Hematopoietic multipotent progenitor cell treated with erythropoietin and hydrocortisone succinate and interleukin-3 and kit ligand, for 15 days (in vitro differentiated cells): ENCODE results near the gene AGBL4.

Experiments used
- DNase-seq: peaks from one replicate; pipeline ENCODE4 v3.0.0-alpha.2; 2015; ENCODE audit warnings: low spot score

The AGBL4 gene

DNA sequence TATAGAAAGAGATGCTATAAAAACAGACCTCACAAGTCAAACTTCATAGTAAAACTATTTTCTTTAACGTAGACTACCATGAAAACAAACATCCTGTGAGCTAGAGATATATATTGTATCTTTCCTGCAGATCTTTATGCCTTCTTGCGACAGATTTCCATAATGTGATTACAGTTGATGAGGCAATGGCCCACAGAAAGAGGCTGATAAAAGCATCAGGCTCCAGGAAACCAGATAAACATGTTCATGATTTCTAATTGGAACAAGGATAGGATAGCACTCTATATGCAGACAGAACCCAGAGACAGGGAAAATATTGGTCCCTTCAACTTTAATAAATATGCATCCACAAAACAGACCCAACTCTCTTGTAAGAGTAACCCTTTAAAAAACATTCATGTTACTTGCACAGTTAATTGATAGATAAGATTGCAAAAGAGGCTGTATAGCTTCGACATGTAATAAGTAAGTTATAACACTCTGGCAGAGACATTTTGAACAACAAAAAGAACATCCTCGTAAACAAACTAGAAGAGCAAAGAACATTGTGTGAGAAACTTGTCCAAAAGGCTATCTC is 329.4 kb downstream of the AGBL4 start:
- no peak for DNase-seq

DNA sequence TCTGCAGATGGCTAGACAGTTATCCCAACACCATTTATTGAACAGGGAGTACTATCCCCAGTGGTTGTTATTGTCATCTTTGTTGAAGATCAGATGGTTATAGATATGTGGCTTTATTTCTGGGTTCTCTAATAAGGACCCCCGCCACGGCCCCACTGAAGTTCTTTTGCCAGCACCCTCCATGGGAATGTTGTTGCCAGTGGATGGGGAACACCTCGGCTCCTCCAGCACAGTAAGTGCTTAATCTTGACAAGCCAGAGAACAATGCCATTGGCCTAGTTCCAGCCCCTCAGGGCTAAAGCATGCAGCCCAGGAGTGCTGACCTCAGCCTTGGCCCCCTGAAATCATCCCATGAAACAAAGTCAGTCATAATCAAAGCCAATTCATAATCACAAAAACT is 337.6 kb downstream of the AGBL4 start:
- no peak for DNase-seq

DNA sequence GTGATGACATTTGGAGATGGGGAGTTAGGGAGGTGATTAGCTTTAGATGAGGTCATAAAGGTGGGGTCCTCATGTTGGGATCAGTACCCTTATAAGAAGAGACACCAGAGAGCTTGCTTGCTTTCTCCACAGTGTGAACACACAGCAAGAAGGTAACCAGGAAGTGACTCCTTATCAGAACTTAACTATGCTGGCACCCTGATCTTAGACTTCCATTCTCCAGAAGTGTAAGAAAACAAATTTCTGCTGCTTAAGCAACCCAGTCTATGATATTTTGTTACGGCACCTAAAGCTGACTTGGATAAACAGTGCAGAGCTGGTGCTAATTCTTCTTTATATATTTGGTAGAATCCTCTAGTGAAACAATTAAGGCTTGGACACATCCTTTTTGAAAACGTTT is 346.0 kb downstream of the AGBL4 start:
- DNase-seq, result no peak

DNA sequence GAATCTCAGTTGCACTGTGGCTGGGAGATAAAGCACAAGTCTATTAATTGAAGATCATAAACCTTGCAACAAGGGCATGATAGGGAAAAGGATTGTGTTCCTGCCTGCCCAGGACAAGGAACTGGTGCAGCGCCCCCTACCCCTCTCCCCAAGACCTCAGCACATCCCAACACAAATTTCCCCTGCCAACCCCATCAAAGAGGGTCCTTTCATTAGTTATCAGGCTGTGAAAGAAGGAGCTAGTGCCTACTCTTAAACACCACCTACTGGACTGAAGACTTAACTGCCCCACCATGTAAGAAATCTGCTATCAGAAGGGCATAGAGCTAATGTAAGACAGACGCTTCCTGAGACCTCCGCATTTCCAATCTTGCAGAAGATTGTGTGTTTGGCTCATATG is 372.6 kb downstream of the AGBL4 start:
- DNase-seq, result no peak

DNA sequence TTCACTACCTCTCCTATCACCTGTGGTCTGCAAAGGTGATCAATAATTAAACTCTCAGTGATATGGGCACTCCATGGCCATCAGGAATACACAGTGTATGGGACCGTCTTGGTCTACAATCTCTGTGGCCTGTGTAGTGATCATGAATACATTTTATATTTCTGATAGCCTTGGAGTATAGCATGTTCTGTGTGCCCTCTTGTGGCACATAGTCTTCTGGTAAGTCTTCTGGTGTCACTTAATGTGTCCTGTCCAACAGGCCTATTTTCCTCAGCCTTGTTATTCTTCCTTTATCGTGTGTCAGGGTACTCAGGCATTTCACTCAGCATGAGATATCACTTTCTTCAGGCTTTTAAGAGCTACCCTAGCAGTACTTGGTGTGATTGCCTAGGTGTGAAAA is 393.6 kb downstream of the AGBL4 start:
- no peak for DNase-seq

DNA sequence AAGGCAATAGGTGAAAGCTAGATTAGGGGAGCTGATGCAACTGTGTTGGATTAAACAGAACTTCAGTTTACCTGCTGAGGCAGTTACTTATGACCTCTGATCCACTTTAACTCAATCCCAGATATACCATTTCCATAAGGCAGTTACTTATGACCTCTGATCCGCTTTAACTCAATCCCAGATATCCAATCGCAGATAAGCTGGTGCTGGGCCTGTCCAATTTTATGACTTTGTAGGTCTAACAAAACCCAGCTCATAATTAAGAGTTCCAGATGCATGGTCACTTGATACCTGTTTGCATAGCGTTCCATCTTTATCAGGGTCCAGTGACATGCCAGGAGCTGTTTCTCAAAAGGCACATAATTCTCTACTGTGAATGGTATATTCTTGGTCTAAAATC is 396.0 kb downstream of the AGBL4 start:
- DNase-seq, result no peak

DNA sequence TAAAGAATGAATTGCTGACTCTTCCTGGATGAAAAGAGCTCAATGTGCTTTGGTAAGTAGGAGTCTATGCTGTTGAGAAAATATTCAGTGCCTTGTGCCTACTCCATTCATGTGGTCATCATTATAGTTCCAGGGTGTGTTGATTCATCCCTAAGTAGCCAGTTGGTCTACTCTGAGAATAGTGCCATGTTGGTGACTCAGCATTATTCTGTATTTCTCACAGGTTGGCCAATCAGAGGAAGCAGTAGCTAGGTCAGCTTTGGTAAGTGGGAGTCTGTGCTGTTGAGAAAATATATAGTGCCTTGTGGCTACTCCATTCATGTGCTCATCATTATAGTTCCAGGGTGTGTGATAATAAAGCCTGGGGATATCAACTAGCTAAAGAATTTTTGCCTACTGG is 397.3 kb downstream of the AGBL4 start:
- no peak for DNase-seq

DNA sequence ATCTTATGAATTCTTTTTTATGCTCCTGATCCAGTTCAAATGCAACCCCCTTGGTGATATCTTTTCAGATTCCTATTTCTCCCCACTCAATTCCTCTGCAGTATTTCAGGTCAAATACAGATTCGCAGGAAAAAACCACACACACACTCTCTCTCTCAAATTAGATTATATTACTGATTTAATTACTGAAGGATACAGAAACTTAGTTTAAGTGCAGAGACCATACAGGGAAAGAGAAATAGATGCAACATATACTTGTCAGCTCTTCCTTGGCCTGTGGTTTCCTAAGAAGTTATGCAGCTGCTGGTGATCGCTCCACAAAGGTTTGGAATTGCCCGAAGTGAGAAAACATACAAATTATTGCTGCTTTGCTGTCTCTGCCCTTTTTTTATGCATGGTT is 400.9 kb downstream of the AGBL4 start:
- no peak for DNase-seq

DNA sequence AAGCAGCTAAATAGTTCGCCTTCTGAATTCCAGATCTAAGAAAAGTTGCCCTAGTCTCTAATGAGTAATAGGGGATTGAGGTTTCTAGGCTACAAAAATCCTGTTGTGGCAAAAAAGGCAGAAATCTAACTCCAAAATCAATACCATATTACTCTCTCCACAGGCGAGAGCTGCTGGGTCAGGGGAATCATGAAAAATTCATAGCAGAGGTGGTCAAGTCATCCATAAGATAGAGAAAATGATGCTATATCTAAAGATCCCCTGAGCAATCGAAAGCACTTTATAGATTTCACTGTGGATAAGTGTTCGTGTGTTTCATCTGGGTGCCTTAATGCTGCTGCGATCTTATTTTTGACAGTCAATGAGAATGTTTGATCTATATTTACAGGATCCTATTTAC is 417.7 kb downstream of the AGBL4 start:
- DNase-seq, result no peak

DNA sequence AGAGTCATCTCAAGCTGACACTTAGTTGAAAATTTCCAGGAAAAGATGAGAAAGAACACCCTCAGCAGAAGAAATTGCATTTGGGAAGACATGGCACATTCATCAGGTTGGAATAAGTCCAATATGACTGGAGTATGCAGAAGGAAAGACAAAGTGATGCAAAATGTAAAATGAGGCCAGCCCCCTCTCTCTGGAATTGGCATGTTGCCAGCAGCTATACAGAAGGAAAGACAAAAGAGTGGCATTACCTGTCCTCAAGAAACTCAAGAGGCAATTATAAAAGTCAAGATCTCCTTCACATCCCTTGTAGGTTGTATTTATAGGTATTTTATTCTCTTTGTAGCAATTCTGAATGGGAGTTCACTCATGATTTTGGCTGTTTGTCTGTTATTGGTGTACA is 426.3 kb downstream of the AGBL4 start:
- no peak for DNase-seq

DNA sequence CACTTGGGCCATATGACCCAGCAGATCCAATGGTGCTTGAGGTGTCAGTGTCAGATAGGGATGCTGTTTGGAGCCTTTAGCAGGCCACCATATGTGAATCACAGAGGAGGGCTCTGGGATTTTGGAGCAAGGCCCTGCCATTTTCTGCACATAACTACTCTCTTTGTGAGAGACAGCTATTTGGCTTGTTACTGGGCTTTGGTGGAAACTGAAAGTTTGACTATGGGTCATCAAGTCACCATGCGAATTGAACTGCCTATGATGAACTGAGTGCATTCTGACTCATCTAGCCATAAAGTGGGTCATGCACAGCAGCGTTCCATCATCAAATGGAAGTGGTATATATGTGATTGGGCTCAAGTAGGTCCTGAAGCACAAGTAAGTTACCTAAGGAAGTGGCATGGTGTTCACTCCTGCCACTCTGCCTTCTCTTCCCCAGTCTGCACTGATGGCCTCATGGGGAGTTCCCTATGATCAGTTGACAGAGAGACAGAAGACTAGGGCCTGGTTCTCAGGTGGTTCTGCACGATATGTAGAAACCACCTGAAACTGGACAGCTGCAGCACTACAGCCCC is 447.3 kb downstream of the AGBL4 start:
- no peak for DNase-seq

DNA sequence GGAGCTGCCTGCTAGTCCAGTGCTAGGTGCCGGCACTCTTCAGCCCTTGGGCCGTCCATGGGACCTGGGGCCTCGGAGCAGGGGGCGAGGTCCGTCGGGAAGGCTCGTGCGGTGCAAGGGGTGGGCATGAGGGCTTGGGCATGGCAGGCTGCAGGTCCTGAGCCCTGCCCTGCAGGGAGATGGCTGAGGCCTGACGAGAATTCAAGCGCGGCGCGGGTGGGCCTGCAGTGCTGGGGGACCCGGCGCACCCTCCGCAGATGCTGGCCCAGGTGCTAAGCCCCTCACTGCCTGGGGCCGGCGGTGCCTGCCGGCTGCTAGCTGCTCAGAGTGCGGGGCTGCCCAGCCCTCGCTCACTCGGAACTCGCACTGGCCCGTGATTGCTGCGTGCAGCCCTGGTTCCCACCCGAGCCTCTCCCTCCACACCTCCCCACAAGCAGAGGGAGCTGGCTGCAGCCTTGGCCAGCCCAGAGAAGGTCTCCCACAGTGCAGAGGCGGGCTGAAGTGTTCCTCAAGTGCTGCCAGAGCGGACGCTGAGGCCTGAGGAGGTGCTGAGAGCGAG is 467.0 kb downstream of the AGBL4 start:
- no peak for DNase-seq

DNA sequence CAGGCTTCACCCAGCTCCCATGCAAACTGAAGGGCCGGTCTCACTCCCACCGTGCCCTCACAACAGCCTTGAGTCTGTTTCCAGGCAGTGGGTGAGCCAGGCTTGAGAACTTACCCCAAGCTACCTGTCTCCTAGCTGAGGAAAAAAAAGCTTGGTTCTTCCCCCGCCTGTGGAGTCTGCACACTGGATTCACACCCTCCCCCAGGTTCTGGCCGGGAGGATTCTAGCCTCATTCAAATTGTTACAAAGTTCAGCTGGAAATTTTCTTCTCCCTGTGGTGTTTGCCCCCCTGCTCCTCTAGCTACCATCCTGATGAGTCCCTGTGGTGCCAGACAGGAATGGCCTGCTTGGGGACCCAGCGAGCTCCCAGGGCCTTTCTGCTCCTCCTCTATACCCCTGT is 471.7 kb downstream of the AGBL4 start:
- no peak for DNase-seq

DNA sequence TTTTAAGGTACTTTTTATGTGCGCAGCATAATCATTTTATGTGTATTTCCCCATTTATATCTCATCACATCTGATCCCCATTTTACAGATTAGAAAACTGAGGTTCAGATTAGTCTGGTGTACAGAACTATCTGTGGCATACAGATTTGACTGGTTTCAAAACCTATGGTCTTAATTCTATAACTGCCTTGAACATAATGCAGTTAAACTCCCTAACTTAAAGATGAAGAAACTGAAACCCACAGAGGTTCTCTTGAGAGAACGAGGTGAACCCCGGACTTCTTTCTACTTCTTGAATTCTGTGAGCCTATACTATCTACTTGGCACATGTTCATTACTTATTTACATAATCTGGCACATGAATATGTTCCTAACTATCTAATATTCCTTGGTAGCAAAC is 479.1 kb downstream of the AGBL4 start:
- DNase-seq, result no peak

DNA sequence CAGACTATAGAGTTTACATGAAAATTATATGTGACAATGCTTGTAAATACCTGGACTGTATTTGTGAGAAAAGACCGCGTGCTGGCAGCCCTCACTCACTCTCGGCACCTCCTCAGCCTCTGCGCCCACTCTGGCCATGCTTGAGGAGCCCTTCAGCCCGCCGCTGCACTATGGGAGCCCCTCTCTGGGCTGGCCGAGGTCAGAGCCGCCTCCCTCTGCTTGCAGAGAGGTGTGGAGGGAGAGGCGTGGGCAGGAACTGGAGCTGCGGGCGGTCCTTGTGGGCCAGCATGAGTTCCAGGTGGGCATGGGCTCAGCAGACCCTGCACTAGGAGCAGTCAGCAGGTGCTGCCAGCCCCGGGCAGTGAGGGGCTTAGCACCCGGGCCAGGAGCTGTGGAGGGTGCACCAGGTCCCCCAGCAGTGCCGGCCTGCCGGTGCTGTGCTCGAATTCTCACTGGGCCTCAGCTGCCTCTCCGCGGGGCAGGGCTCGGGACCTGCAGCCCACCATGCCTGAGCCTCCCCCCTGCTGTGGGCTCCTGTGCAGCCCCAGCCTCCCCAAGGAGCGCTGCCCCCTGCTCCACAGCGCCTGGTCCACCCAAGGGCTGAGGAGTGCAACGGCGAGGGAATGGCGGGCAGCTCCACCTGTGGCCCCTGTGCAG is 482.5 kb downstream of the AGBL4 start:
- DNase-seq, result no peak

DNA sequence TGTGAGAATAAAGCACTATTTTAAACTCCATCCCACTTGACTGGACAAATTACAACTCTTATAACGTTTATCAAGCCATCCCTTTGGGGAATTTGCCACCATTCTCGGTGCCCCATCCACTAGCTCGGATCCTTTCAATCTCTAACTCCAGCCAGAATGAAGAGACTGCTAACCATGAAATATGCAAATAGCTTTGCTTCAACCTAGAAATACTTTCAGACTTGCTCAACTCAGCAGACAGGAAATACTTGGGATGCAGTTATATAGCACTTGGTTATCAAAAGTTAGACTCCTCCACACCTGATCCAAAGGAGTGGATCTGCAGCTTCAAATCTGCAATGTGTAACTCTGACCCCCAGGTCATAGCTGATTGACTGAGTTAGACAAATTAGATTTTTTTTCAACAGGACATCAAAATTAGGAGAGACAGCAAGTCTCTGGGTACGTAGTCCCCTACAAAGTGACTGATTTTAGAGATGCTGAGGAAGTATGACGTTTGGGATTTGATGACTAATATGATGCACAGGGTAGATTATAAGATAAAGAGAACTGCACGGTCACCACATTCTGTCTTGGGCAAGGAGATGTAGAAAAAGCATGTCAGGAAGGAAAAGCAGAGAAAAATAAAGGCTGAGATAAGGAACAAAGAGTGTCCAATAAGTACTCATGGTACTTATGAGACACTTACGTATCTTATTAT is 496.0 kb downstream of the AGBL4 start:
- DNase-seq, result no peak

DNA sequence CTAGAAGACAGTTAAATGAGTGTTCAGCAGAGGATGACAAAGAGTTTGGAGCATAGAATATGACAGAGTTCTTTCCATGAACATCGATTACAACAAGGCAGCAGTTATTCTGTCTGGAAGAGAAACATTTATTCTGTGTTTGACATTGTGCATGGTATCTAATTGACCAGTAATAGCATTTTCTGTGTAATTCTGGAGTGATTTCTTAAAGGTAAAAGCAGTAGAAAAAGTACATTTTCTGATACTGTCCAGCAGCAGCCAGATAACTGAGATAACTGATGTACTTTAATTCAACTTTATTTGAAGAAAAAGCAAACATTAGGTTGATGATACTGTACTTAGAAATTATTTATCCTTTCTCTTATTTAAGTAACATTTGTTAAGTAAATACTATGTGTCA is 497.1 kb downstream of the AGBL4 start:
- DNase-seq, result no peak

DNA sequence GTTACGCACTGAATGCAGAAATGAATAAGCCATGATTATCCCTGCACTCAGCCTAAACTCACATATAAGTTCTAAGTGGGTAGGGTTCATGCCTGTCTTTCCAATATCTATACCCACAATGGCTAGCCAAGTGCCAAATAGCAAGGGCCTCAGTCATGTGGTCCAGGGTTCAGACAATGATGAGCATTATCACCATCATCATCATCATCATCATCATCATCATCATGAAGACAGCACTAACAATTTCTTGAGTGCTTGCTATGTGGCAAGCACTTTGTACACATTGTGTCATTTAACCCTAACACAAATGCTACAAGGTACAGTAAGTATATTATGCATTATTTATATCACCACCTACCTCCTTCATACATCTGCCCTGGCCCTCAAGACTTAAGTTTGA is 500.0 kb downstream of the AGBL4 start:
- DNase-seq, result no peak

DNA sequence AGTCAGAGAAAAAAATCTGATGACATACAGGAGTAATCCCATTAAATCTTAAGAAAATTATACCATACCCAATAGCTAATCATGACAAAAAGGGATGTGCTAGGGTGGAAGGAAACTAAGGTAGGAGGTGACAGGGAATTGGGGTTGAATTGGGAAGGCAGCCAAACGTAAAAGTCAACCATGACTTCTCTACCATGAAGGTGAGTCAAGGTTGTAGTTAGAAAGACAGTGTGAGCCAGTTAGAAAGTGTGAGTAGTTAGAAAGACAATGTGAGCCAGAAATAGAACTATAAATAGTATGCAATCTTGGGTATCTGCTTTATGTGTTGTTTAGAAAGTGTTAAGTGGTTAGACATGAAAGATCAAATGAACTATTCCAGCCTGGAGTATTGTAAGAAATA is 556.8 kb downstream of the AGBL4 start:
- DNase-seq, result no peak

DNA sequence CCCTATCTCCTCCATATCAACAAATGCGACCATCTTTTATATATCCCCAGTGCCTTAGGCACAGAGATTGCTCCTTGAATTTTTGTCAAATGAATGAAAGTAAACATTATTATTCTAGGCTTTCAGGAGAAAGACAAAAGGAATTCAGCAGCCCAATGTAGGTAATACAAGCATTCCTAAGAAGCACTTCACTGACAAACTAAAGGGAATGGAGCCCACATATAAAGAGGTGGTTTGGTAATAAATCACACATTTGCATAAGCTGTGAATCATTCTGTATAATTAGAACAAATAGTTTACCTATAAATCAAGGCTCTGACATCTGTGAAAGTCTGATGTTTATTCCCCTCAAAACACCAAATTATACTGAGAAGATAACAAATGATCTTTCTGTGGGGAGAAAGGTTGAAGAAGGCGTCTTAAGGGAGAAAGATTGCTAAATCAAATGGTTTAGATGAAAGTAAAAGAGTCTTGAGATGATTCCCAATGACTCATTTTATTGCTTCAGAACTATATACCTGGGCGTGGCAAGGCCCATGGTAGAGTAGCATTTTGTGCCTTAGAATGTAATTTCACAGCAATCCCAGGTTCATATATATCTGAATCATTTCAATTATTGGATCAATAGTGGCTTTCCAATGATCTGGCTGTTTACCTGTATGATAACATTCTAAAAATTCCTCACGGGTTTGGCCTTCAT is 558.1 kb downstream of the AGBL4 start:
- no peak for DNase-seq

DNA sequence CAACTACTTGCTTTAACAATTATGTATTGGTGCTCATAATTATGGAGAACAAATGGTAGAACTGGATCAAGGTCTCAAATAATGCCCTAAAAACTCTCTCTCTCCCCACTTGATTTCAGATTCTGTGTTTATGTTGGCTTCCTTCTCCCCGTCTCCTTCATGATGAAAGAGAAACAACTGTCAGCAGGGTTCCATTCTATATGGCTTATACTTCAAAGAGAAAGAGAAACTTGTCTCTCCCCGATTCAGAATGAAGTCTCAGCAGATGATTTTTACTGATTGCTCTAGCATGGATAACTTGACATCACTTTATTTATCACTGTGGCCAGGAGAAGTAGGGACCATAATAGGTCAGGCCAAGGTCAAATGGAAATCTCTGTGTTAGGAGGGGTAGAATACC is 575.6 kb downstream of the AGBL4 start:
- no peak for DNase-seq

DNA sequence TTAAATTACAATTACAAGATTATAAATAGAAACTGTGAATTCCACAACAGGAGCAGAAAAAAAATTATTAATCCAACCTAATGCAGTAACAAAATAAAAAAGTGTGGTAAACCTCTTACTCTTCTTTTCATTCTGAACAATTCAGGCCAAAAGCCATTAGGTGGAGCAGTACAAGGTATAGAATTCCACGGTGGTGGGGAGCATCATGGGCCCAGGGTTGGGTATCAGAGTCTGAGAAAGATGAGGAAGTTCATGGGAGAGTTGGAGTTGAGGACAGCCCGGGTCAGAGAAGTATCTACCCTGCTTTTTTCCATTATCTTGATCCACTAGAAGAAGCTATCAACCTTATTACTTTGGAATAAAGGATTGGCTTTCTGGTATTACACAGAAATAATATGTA is 586.9 kb downstream of the AGBL4 start:
- no peak for DNase-seq

DNA sequence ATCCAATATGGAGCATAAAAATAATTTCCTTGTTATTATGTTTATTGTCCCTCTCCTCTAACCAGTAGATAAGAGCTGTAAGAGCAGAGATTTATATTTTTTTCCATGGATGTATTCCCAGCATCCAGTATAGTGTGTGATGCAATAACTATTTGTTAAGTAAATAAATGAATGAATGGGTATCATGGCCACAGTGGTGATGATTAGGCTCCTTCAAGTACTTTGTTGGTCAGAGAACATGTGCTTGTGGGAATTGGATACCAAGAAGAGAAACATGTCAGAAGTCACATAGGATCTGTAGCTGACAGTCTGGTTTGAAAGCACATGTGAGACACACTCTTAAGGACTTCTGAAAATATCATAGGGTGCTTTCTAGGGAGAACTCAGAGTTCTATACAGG is 588.5 kb downstream of the AGBL4 start:
- DNase-seq, result no peak
